Measurements from ENCODE around the gene RNF7.
"Not testable (repeated sequence)": the region's sequence is repeated elsewhere in the genome, so short reads cannot be mapped to it uniquely, and the experiment has no call there.

Gene RNF7

DNA sequence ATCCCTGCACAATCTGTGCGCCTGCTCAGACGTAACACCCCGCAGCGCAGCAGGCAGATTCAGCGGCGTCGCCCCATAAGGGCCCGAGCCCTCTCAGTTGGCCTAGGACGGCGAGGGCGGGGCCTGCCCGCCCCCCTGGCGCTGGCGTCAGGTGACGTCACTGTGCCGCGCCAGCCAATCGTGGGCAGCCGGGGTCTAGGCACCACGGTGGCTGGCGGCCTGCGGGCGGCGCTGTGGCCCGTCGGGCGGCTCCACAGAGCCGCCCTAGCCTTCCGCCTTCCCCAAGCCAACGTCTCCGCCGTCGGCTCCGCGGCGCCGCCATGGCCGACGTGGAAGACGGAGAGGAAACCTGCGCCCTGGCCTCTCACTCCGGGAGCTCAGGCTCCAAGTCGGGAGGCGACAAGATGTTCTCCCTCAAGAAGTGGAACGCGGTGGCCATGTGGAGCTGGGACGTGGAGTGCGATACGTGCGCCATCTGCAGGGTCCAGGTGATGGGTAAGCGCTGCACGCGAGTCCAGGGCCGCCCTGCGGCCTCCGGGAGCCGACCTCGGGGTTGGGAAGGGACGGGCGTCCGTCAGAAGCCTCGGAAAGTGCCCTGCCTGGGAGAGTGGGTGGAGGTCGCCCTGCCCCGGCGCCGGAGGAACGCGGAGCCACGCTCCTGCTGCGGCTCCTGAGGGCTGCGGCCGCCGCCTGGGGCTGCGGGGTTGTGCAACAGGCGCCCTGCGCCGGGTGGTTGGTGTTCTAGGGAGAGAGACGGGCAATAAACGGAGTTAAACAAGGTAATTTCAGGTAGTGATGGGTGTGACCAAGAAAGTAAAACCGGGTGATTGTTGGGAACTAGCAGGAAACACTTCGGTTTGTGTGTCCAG, at the start of gene RNF7:
TSS of gene RNF7 (plus strand) at position 277 of the 869 bp plus-strand sequence. CDS start at position 321, 44 bp downstream.
- peak; percentile 96 for DNase-seq

DNA sequence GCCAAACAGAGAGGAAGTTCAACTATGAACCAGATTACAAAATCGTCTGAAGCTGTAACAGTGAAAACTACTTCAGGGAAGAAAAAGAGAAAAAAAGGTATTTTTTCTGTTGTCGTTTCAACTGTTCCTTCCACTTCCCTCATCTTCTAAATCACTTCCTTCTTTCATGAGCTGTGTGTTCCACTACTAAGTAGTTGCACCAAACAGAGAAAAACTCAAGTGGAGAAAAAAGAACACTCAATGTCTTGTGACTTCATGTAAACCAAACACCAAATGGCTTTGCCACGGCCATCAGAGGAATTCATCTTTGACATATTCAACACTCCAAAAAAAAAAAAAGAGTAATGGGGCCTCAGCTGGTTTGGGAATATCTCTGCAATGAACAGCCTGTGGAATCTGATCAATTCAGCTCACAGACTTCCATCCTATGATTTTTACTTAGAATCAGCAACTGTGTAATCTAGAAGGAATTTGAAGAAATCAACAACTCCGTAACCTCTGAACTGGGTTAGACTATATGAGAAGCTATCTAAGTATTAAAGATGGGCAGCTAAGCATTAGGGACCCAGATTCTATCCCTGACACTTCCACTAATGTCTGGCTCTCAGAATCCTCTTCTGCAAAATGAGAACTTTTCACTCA, 47.5 kb upstream of the RNF7 start:
- DNase-seq, result no peak

DNA sequence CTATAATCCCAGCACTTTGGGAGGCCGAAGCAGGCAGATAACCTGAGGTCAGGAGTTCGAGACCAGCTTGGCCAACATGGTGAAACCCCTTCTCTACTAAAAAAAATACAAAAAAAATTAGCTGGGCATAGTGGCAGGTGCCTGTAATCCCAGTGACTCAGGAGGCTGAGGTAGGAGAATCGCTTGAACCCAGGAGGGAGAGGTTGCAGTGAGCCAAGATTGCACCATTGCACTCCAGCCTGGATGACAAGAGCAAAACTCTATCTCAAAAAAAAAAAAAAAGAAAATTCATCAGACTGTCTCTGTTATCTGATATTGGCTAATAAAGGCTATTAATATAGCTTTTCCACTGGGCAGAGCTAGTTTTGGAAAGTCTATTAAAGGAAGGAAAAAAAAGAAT, 46.6 kb upstream of the RNF7 start:
- not testable (repeated sequence) for DNase-seq

DNA sequence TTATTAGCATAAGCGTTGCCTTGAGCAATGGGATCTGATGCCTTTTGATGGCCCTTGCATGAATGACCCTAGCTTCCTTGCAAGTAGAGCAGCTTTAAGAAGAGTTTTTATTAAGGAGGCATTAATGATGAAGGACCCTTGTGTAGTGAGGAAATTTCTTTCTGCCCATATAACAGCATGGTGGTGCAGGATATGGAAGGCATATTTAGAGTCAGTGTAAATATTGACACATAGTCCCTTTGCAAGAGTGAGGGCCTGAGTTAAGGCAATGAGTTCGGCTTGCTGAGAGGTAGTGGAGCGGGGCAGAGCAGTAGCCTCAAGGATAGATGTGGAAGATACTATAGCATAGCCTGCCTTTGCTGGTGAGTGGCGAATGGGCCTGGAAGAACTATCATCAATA, 45.1 kb upstream of the RNF7 start:
- DNase-seq, result not testable (repeated sequence)

DNA sequence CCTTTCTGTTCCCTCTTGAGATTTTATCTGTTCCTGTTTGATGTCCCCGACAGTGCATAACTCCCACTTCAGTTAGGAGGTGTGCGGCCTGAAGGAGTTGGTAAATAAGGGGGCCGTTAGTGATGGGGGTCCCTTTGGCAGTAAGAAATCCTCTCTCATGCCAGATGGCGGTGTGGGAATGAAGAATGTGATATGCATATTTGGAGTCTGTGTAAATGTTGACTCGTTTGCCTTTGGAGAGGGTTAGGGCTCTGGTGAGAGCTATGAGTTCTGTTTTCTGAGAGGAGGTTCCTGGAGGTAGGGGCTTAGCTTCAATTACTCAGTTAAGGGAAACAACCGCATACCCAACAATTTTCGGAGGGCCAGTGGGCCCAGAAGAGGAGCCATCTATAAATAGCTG, 38.8 kb upstream of the RNF7 start:
- DNase-seq, result no peak

DNA sequence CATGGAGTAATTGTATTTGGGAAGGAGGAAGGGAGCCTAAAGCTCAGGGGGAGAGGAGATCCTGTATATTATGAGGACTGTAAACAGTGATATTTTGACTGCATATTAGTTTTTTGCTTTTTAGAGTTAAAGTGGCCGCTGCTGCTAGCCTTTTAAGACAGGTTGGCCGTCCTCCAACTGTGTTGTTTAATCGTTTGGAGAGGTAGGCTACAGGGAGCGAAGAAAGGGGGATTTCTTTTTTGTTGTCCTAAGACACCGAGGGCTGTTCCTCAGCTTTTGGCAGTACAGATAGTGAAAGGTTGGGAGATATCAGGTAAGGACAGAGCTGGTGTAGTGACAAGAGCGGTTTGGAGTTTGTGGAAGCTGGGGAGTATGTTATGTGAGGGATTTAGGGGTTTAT, 38.2 kb upstream of the RNF7 start:
- DNase-seq, result no peak

DNA sequence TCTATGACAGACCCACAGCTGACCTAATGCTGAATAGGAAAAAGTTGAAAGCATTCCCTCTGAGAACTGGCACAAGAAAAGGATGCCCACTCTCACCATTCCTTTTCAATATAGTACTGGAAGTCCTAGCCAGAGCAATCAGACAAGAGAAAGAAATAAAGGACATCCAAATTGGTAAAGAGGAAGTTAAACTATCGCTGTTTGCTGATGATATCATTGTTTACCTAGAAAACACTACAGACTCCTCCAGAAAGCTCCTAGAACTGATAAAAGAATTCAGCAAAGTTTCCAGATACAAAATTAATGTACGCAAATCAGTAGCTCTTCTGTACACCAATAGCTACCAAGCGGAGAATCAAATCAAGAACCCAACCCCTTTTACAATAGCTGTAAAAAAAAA, 34.7 kb upstream of the RNF7 start:
- DNase-seq, result not testable (repeated sequence)

DNA sequence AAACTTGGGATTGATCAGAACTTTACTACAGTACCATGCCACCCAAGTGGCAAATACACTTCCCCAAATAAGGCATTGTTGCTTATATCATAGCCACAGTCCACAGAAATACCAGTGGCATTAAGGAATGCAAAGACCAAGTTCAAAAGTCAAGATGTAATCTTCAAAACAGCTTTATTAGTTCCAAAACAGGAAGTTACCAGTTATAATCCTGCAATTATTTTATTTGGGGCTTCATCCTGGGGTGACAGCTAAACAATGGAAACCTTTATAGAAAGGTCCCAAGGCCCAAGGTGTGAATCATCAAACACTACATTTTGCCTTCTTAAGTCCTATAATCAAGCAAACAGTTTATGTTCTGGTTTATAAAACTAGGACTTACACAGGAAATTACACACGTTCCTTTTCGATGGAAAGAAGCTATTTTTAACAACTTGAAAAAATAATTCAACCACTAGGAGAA, 30.3 kb upstream of the RNF7 start:
- no peak for DNase-seq

DNA sequence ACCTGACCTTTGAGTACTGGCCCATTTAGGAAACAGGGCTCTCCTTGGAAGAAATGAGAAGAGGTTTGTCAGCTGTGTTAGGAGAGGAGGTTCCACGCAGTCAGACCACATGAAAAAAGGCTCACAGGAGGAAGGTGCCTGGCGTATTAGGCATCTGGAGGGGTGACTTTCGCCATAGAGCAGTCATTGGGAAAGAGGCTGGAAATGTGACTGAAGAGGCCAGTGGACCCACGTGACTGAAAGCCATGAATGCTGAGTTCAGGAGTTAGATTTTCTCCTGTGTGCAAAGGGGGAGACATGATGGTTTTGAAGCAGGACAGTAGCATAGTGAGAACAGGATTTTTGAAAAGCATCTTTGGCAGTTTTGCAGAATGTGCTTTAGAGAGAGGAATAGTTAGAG, 29.7 kb upstream of the RNF7 start:
- DNase-seq, result no peak

DNA sequence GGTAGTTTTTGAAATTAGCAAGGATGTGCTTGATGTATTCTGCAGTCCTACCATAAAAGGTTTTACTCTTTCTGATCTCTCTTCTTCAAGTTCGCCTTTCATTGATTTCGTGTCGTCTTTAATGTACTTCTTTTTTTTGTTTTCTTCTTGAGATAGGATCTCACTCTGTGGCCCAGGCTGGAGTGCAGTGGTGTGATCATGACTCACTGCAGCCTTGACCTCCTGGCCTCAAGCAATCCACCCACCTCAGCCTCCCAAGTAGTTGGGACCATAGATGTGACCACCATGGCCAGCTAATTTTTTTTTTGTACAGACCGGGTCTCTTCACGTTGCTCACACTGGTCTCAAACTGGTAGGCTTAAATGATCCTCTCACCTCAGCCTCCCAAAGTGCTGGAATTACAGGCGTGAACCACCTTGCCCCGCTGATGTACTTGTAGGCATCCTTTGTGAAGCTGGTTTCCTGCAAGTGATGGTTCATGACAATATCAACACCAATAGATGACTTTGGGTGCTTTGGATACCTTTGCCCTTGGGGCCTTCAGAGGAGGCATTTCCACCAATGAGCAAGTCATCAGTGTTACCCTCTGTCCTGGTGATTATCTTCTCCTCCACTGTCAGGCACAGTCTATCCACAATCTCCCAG, 28.9 kb upstream of the RNF7 start:
- DNase-seq, result no peak

DNA sequence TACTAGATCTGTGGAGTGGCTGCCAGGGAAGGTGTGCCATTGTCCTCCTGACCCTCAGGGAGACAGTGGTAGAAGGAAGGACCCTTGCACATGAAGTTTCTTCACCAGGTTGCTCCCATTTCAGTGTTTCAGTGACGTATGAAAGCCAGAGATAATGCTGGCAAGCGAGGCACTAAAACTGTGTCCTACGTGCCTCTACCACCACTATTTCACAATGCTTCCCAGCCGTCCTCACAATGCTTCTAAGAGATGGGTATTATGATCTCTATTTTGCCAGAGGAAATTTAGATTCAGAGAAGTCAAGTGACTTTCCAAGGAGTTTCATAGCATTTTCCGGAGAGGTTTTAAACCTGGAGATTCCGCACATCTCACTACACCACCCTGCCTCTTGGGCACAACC, 28.0 kb upstream of the RNF7 start:
- no peak for DNase-seq

DNA sequence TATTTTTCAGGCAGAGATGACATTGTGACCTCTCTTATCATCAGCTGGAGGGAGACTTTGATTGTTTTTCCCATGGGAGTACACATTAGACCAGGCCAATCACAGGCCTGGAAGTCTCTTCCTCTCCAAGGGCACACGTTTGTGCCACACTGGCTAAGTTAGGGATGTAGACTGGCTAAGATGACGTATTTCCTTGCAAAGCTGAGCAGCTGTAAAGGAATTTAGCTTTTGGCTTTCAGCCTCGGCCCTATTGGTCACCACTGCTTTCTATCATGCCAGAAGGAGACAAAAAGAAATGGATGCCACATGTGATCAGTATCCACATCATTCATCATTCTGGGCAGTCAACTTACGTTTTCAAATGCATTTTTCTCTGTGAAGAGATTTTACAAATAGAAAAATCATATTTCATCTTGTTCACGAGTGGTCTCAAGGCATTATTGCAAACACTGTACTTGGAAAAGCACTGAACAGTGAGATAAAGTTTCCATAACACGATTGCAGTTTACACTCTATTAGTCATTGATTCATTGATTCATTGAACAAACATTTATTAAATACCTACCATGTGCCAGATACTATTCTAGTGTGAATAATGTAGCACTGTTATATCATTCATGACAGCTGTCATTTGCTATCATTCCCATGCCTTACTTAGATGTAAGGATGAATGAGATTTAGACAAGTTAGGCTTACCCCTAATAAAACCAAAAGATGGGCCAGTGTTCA, 27.0 kb upstream of the RNF7 start:
- no peak for DNase-seq

DNA sequence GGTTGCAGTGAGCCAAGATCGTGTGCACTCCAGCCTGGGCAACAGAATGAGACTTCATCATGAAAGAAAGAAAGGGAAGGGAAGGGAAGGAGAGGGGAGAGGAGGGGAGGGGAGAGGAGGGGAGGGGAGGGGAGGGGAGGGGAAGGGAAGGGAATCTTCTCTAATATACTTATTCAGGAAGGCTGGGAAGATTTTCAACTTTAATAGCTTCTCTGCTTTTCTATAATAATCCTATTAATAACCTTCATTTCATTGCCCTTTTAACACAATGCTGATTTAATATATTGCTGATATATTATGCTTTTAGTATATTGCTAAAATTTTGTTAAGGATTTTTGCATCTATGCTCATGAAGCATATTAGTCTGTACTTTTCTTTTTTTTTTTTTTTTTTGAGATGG, 23.4 kb upstream of the RNF7 start:
- DNase-seq, result no peak

DNA sequence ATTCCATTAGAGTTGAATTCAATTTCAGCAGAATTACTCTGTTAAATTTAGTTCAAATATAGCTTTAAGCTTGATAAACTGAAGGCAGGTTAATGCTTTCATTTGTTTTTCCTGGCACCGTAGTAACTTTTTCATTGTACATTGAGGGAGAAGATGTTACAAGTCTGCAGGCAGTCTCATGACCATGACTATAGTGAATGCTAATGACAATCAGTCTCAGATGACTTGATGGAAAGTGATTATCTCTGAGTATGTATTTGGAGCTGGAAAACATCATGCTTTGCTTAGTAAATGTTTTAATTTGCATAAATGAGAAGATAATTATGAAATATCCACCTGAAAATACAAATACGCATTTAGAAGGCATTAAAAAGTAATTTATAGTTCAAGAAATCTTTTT, 16.0 kb upstream of the RNF7 start:
- no peak for DNase-seq

DNA sequence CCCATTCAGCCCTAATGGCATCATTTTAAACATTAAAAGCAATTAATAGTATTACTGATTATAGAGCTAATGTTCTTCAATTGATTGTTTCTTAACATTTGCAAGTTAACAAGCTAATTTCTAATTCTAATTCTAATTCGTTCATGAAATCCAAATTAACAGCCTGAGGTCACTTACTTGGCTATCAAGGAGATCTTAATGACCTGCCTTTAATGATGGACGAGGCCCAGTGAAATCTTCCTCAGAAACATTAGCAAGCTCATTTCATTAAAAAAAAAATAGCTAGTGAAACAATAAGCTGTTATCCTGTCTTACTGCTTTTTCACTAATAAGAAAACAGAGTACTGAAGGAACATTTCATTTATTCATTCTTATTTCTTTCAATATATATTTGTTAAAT, 15.4 kb upstream of the RNF7 start:
- DNase-seq, result no peak

DNA sequence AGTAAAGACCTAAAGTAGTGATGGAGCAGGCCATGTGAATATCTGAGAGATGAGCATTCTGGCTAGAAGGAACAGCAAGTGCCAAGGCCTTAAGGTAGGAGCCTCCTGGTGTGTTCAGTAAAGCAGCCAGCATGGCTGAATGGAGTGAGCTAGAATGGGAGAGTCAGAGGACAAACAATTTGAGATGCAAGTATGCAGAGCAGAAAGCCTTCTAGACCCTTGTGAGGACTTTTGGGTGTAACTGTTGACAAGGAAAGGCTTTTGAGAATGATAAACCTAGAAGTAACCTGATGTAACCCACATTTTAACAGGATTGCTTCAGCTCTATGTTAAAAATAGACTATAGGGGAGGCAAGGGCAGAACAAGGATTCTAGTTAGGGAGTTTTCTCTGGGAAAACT, 14.8 kb upstream of the RNF7 start:
- no peak for DNase-seq

DNA sequence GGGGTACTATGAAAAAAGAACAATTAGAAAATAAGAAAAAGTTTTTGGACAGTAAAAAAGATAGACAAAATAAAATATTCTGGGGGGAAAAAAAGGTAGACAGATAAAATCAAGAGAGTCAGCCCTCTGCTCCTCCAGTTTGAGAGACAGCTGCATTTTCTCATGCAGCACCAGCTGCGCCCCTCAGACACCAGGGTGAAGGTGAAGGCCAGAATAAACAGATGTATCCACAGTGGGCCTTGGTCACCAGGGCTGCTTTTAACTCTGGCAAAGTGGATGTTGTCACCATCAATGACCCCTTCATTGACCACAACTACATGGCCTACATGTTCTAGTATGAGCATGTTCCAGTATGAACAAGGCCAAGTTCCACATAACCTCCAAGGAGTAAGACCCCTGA, 13.9 kb upstream of the RNF7 start:
- no peak for DNase-seq

DNA sequence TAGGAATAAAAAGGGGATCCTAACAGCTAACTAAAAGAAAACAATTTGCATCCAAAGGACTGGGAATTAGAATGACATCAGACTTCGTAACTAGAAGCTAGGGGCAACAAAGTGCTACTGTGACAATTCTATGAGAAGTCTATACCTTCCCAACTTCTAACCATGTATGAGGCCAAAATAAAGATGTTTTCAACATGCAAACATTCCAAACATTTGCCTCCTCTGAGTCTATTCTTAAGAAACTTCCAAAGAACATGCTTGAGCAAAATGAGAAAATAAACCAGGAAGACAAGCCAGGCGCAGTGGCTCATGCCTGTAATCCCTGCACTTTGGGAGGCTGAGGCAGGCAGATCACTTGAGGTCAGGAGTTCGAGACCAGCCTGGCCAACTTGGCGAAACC, 13.1 kb upstream of the RNF7 start:
- DNase-seq, result no peak

DNA sequence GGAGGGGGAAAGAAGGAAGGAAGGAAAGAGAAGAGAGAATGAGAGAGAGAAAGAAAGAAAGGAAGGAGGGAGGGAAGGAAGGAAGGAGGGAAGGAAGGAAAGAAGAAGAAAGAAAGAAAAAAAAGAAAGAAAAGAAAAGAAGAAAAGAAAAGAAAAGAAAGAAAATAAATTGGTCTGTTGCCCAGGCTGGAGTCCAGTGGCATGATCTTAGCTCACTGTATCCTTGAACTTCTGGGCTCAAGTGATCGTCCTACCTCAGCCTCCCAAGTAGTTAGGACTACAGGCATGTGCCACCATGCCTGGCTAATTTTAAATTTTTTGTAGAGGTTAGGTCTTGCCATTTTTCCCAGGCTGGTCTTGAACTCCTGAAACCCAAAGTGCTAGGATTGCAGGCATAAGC, 11.6 kb upstream of the RNF7 start:
- DNase-seq, result no peak

DNA sequence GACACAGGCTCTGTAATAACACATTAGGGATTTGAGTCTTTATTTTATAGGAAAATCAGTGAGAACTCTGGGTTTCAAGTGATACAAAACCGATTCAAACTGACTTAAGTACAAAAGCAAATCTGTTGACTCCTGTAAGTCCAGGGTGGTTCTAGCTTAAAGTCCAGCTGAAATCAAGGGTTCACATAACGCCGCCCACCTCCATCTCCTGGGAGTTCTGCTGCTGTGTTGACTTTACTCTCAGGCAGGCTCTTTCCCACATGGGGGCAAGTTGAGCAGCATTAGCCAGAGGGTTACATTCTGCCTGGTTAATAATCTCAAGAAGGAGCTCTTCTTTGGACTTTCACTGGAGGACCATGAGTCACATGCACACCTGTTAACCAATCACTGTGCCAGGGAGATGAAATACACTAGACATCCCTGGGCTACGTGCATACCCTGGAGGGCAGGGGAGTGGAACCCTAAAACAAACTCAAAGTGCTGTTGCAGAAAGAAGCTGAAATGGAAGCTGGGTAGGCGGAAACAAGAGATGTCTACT, 9.7 kb upstream of the RNF7 start:
- DNase-seq, result no peak

DNA sequence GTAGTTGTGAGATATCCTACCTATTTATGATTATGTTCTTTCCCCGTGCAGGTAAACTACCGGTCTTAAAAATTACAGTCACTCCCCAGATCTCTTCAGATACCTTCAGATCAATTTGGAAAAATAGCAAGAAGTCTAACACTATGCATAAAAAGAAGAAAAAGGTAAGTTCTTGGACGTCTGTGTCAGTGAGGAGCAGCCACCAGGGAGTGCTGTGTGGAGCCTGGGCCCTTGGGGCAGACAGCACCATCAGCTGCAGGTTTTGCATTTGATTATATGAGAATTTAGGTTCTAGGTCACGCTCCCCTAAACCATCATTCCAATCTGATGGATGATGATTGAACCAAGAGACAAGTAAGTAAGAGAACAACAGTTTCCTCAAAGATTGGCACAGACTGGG, 8.9 kb upstream of the RNF7 start:
- no peak for DNase-seq

DNA sequence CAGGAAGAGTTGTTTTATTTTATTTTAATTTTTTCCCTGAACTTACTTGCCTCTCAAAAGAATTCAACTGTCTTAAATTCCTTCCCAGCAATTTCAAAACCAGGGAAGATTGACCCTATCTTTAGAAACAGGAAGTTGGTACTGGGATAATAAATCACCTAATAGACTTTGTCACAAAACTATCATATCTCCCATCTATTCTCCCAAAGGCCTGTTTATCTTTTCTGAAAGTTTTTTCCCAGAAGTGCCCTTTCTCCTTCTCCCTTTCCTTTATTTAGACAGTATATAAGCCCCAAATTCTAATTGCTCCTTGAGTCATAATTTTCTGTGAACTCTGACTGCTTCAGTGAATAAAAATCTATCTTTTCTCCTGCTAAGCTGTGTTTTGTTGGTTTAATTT, 2.9 kb upstream of the RNF7 start:
- DNase-seq, result no peak

Measured in stimulated activated CD4-positive, alpha-beta T cell treated with anti-CD3 and anti-CD28 coated beads, Interleukin-15, amount 100 ng/mL, for 24 hours (primary cell).